Astrocyte of the cerebellum (primary cell): Measurements from ENCODE around the gene C22orf42.
"Not testable (repeated sequence)": the region's sequence is repeated elsewhere in the genome, so short reads cannot be mapped to it uniquely, and the experiment has no call there.

ENCODE experiments used
- DNase-seq: peaks from one replicate; pipeline ENCODE4 v3.0.0-alpha.2; 2011; ENCODE audit warnings: low read depth
- H3K4me3 ChIP-seq: 2 replicates; pipeline ENCODE4 v1.5.1; 2011; ENCODE audit warnings: mild to moderate bottlenecking, low read depth, low read length, moderate library complexity
- in situ Hi-C: cut with HindIII; loops from 2 replicates; pipeline ENCODE4 v1.10.0; 2017; ENCODE audit warnings: low sequenced_read_pairs
- TF ChIP-seq, protein P1 (sequence below): IDR thresholded peaks from 2 replicates; pipeline ENCODE4 v1.5.1; 2012; ENCODE audit warnings: low read length, low read depth, moderate library complexity, mild to moderate bottlenecking; ENCODE audit errors: missing control alignments

The C22orf42 gene

DNA sequence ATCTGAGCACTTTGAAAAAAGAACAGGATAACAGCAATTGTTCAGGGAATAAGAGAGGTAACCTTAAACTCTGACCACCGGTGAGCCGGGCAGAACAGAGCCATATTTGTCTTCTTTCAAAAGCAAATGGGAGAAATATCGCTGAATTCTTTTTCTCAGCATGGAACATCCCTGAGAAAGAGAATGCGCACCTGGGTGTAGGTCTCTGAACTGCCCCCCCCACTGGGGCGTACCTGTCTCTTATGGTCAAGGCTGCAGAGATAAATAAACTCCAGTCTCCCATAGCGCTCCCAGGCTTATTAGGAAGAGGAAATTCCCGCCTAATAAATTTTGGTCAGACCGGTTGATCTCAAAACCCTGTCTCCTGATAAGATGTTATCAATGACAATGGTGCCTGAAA is 12.0 kb downstream of the C22orf42 start:
- in situ Hi-C loops, DNase-seq, H3K4me3 ChIP-seq: not testable (repeated sequence)

- in situ Hi-C loops: no loop called here
- DNase-seq: no peak
- H3K4me3 ChIP-seq: no peak overlapping the region
- TF ChIP-seq, protein P1, sequence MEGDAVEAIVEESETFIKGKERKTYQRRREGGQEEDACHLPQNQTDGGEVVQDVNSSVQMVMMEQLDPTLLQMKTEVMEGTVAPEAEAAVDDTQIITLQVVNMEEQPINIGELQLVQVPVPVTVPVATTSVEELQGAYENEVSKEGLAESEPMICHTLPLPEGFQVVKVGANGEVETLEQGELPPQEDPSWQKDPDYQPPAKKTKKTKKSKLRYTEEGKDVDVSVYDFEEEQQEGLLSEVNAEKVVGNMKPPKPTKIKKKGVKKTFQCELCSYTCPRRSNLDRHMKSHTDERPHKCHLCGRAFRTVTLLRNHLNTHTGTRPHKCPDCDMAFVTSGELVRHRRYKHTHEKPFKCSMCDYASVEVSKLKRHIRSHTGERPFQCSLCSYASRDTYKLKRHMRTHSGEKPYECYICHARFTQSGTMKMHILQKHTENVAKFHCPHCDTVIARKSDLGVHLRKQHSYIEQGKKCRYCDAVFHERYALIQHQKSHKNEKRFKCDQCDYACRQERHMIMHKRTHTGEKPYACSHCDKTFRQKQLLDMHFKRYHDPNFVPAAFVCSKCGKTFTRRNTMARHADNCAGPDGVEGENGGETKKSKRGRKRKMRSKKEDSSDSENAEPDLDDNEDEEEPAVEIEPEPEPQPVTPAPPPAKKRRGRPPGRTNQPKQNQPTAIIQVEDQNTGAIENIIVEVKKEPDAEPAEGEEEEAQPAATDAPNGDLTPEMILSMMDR: no peak
These were observed 14.4 kb downstream of the C22orf42 start for GRCh38 chr22:32144496-32145274.

DNA sequence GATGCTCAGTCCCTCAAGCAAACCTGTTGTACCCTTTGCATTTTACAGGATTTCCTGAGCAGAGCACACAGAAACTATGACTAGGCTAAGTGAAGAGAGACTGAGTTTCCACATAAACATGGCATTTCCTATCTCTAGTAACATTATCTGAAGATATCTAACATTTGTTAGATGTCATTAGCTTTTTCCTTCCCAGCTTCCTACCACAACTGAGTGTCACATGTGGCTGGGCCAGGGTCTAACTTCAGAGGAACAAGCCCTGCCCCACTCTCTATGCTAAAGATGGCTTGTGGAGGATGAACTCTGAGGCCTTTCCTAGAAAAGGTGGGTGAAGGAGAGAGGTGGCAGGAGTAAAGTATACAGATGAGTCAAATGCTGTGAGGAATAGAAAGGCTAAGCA is 16.5 kb downstream of the C22orf42 start:
- no peak for DNase-seq
- TF ChIP-seq, protein P1: no peak
- H3K4me3 ChIP-seq: no peak overlapping the region
- in situ Hi-C loops: no loop called here

DNA sequence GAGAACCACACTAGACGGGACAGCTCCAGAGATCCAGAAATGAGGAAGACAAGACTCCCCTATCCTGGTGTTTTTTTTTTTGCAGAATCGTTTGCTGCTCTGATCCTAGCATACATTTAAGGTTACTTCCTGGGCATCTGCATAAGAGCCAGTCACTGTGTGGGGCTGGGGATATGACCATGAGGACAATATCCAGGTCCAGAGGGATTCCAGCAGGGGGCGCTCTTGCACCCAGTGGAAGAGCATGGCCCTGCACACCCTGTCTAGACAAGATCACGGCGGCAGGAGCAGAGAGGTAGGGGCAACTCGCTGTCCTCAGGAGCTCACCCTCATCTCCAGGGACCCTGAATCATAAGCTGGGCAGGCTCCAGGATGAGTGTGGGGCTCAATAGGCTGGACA is 18.4 kb downstream of the C22orf42 start:
- in situ Hi-C loops, DNase-seq, H3K4me3 ChIP-seq: not testable (repeated sequence)
- TF ChIP-seq, protein P1: peak; percentile 10

DNA sequence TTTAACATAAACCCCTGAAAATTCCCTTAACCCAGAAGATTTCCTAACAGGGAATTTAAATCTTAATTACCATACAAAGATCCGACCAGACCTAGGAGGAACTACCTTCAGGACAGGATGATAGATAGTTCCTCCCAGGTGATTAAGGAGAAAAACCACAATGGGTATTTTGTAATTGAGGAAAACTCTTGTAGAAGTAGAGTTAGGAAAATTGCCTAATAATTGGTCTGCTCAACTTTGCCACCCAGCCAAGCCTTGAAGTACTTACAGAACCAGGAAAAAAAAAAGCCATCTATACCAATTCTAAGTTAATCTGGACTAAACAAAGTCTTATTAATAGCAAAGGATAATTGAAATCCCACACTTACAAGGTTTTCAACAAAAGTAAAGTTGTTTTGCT is 20.5 kb downstream of the C22orf42 start:
- DNase-seq, in situ Hi-C loops, H3K4me3 ChIP-seq: not testable (repeated sequence)

DNA sequence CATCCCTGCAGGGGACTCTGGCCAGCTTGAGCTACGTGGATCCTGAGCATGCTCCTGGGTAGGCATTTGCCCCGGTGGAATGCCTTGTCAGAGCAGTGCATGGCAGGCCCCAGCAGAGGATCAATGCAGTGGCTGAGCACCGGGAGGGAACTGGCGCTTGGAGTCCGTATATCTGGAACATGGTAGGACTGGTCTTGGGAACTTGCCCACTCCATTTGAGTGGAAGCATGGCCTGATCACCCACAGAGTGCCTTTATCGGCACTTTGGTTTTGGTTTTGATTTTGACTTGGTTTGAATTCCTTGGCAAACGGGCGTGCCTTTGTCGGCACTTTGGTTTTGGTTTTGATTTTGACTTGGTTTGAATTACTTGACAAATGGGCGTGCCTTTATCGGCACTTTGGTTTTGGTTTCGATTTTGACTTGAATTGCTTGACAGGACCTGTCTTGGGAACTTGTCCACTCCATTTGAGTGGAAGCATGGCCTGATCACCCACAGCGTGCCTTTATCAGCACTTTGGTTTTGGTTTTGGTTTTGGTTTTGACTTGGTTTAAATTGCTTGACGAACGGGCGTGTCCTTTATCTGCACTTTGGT is 21.3 kb downstream of the C22orf42 start:
- DNase-seq, H3K4me3 ChIP-seq, in situ Hi-C loops: not testable (repeated sequence)

DNA sequence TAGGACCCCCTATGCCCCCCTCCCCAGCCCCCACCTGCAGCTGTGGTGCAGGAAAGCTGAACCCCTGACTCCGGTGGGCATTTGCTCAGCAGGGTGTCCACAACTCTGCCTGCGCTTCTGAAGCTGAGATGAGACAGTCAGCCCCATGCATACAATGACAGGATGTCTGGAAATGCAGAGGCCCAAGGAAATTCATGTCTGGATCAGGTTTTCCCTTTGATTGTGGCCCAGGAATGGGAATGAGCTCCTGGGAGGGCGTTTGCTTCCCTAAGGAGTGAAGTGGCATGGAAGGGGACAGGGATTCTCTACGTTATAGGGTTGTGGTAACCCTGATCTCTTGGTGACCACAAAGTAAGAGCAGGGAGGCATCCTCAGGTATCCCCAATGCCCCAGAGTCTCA is 22.2 kb downstream of the C22orf42 start:
- DNase-seq, H3K4me3 ChIP-seq, in situ Hi-C loops: not testable (repeated sequence)

DNA sequence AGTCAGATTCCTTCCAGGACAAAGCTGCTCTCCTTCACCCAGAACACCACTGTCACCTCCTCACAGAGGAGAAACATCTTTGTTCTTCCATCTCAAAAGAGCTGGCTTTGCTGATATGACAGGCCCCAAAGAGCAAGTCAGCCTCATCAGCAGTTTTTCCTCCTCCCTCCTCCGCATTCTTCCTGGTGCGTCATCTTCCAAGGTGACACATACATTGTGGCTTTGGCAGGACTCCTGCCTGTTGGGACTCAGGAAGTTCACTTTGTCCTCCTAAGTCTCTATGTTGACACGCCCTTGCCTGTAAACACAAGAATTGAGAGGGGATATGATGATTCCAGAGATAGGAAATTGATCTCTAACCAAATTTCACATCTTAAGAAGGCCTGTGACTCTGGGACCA is 23.1 kb downstream of the C22orf42 start:
- in situ Hi-C loops: not testable (repeated sequence)
- peak; percentile 20 for DNase-seq

GRCh38 chr22:32134796-32135195 is 24.3 kb downstream of the C22orf42 start:
- in situ Hi-C loops, DNase-seq, H3K4me3 ChIP-seq: not testable (repeated sequence)

More for the DNA sequence above, 23.1 kb downstream of the C22orf42 start:
- H3K4me3 ChIP-seq: not testable (repeated sequence)

GRCh38 chr22:32132783-32133182 is 26.3 kb downstream of the C22orf42 start:
- H3K4me3 ChIP-seq: no peak overlapping the region
- in situ Hi-C loops: no loop called here
- DNase-seq: no peak
- TF ChIP-seq, protein P1: no peak
